SK-N-SH (cell line): Measurements from ENCODE around the gene MBP. TPM values are rescaled to one million over a fixed set of nuclear protein-coding genes. Genes with fewer than 3 reads are reported as not detected.

Experiments used
- CTCF ChIA-PET: fragments of 300-600, 350-600 bp; formaldehyde crosslinking; extraction: SDS; loops from one replicate; lab custom pipeline; 2021; lab: Yijun Ruan, JAX
- POLR2A ChIA-PET: fragments of 350-600 bp; sonication (Branson Sonifier 250); formaldehyde crosslinking; extraction: SDS; loops from one replicate; lab custom pipeline; 2020; ENCODE audit warnings: antibody characterized with exemption, inconsistent platforms; lab: Yijun Ruan, JAX
- DNase-seq: peaks from one replicate; pipeline ENCODE4 v3.0.0; 2012
- H2AFZ ChIP-seq: fragments of 200-600 bp; sonication (generic); 2 replicates; pipeline ENCODE4 v1.8.1; 2016; ENCODE audit warnings: antibody characterized with exemption, mild to moderate bottlenecking, low read depth
- H3F3A ChIP-seq: fragments of 200-600 bp; sonication (generic); replicated peaks from 2 replicates; pipeline ENCODE3; 2016; ENCODE audit warnings: antibody characterized with exemption, mild to moderate bottlenecking; ENCODE audit not compliant: insufficient read depth
- H3K27ac ChIP-seq, 2 experiments: fragments of 200-500 bp in 1 of 2; fragments of 200-600 bp in 1 of 2; sonication (Bioruptor generic) in 1 of 2; sonication (generic), shearing (Covaris generic) in 1 of 2; 2 replicates each; pipeline versions ENCODE4 v1.5.1 to v1.6.1; 2014 to 2016; ENCODE audit warnings: low read depth in 2 of 2, inconsistent platforms in 1 of 2, low read length in 1 of 2, mild to moderate bottlenecking in 1 of 2, mixed read lengths in 1 of 2
- H3K27me3 ChIP-seq: fragments of 200-600 bp; sonication (generic), shearing (Covaris generic); 2 replicates; pipeline ENCODE4 v1.6.1; 2016; ENCODE audit warnings: mixed run types; ENCODE audit not compliant: insufficient read depth
- H3K36me3 ChIP-seq, 2 experiments: fragments of 200-500 bp in 1 of 2; fragments of 200-600 bp in 1 of 2; sonication (Bioruptor generic) in 1 of 2; sonication (generic) in 1 of 2; replicated peaks in 1 of 2; 2 replicates each; pipeline versions ENCODE3 to v1.5.1; 2014 to 2016; ENCODE audit warnings: low read length in 1 of 2, mild to moderate bottlenecking in 1 of 2; ENCODE audit not compliant: insufficient read depth in 2 of 2, control insufficient read depth in 1 of 2
- H3K4me1 ChIP-seq, 2 experiments: fragments of 200-500 bp in 1 of 2; fragments of 200-600 bp in 1 of 2; sonication (Bioruptor generic) in 1 of 2; sonication (generic), shearing (Covaris generic) in 1 of 2; 2 replicates each; pipeline versions ENCODE4 v1.5.1 to v1.6.1; 2014 to 2016; ENCODE audit warnings: low read depth in 1 of 2, low read length in 1 of 2, mixed run types in 1 of 2; ENCODE audit not compliant: insufficient read depth in 2 of 2, control insufficient read depth in 1 of 2
- H3K4me2 ChIP-seq: fragments of 200-600 bp; sonication (generic), shearing (Covaris generic); 2 replicates; pipeline ENCODE4 v1.6.1; 2017; ENCODE audit warnings: mixed run types
- H3K4me3 ChIP-seq, 2 experiments: fragments of 200-500 bp in 1 of 2; fragments of 200-600 bp in 1 of 2; sonication (Bioruptor generic) in 1 of 2; sonication (generic), shearing (Covaris generic) in 1 of 2; 2 replicates each; pipeline versions ENCODE4 v1.5.1 to v1.8.1; 2014 to 2016; ENCODE audit warnings: low read depth in 2 of 2, inconsistent platforms in 1 of 2, low read length in 1 of 2, mild to moderate bottlenecking in 1 of 2, mixed read lengths in 1 of 2, moderate library complexity in 1 of 2
- H3K79me2 ChIP-seq: fragments of 200-600 bp; sonication (generic); 2 replicates; pipeline ENCODE4 v1.8.1; 2017; ENCODE audit warnings: mild to moderate bottlenecking; ENCODE audit not compliant: insufficient read depth
- H3K9ac ChIP-seq: fragments of 200-600 bp; sonication (generic); 2 replicates; pipeline ENCODE4 v1.6.1; 2017; ENCODE audit warnings: mixed run types
- H3K9me2 ChIP-seq: fragments of 200-600 bp; sonication (generic); 2 replicates; pipeline ENCODE4 v1.6.1; 2017; ENCODE audit warnings: mixed run types
- H3K9me3 ChIP-seq: fragments of 200-600 bp; sonication (generic); 2 replicates; pipeline ENCODE4 v1.6.1; 2017; ENCODE audit warnings: mixed run types, mild to moderate bottlenecking, moderate library complexity
- H4K20me1 ChIP-seq: fragments of 200-600 bp; sonication (generic); 2 replicates; pipeline ENCODE4 v1.6.1; 2017; ENCODE audit warnings: mild to moderate bottlenecking, mixed run types; ENCODE audit not compliant: insufficient read depth
- CHD2 ChIP-seq: fragments of 150-350 bp; IDR thresholded peaks from 2 replicates; pipeline ENCODE4 v1.6.1; 2018; ENCODE audit warnings: low read length; ENCODE audit not compliant: partially characterized antibody
- ELF1 ChIP-seq: IDR thresholded peaks from 2 replicates; pipeline ENCODE4 v1.4.0; 2012
- EP300 ChIP-seq, 2 experiments: IDR thresholded peaks; 2 replicates each; pipeline versions ENCODE4 v1.4.0 to v1.6.1; 2012; ENCODE audit warnings: borderline replicate concordance in 1 of 2, low read depth in 1 of 2, low read length in 1 of 2
- FOXJ3 ChIP-seq: sonication (generic); formaldehyde crosslinking; IDR thresholded peaks from 2 replicates; pipeline ENCODE4 v1.5.1; 2020; ENCODE audit warnings: mild to moderate bottlenecking, missing genetic modification reagents
- FOXM1 ChIP-seq: IDR thresholded peaks from 2 replicates; pipeline ENCODE4 v1.4.0; 2012; ENCODE audit warnings: low read depth, mild to moderate bottlenecking
- JUND ChIP-seq: IDR thresholded peaks from 2 replicates; pipeline ENCODE4 v1.4.0; 2012
- MEF2A ChIP-seq: IDR thresholded peaks from 2 replicates; pipeline ENCODE4 v1.4.0; 2012; ENCODE audit warnings: low read depth, borderline replicate concordance
- NRF1 ChIP-seq: IDR thresholded peaks from 2 replicates; pipeline ENCODE4 v1.6.1; 2012; ENCODE audit warnings: low read depth, mild to moderate bottlenecking, low read length
- POLR2AphosphoS5 ChIP-seq: IDR thresholded peaks from 2 replicates; pipeline ENCODE4 v1.6.1; 2012; ENCODE audit warnings: low read depth, low read length
- RAD21 ChIP-seq: IDR thresholded peaks from 2 replicates; pipeline ENCODE4 v1.6.1; 2012; ENCODE audit warnings: mild to moderate bottlenecking, low read length
- RCOR1 ChIP-seq: fragments of 150-350 bp; IDR thresholded peaks from 2 replicates; pipeline ENCODE4 v1.6.1; 2017; ENCODE audit warnings: antibody characterized with exemption, low read length
- REST ChIP-seq: IDR thresholded peaks from 2 replicates; pipeline ENCODE4 v1.6.1; 2012; ENCODE audit warnings: mild to moderate bottlenecking, low read depth, low read length, moderate library complexity
- RXRA ChIP-seq: IDR thresholded peaks from 2 replicates; pipeline ENCODE4 v1.4.0; 2012; ENCODE audit warnings: low read depth, mild to moderate bottlenecking, borderline replicate concordance
- TAF1 ChIP-seq: IDR thresholded peaks from 2 replicates; pipeline ENCODE4 v1.6.1; 2012; ENCODE audit warnings: low read depth, mild to moderate bottlenecking, low read length, moderate library complexity, borderline replicate concordance
- USF1 ChIP-seq: IDR thresholded peaks from 2 replicates; pipeline ENCODE4 v1.4.0; 2012; ENCODE audit warnings: low read depth, borderline replicate concordance
- USF2 ChIP-seq: fragments of 150-350 bp; IDR thresholded peaks from 2 replicates; pipeline ENCODE4 v1.6.1; 2017; ENCODE audit warnings: antibody characterized with exemption, low read length, low read depth, borderline replicate concordance
- YY1 ChIP-seq: IDR thresholded peaks from 2 replicates; pipeline ENCODE4 v1.4.0; 2012; ENCODE audit warnings: low read depth, mild to moderate bottlenecking
- WGBS: methylation state at CpG from one replicate; pipeline ENCODE4 v1.1.6; 2017; ENCODE audit warnings: low lambda C conversion rate; 5-methylcytosine and 5-hydroxymethylcytosine counted together
- polyA plus RNA-seq, 3 experiments: library from polyadenylated mRNA; depleted of rRNA; stranded (reverse); fragments of >200 nt; gene quantifications; 2 replicates each; pipeline ENCODE4 v1.2.3, GENCODE V29; 2012
- TF ChIP-seq, protein P1 (sequence below): IDR thresholded peaks from 2 replicates; pipeline ENCODE4; 2012
- TF ChIP-seq, protein P2 (sequence below): fragments of 150-350 bp; IDR thresholded peaks from 2 replicates; pipeline ENCODE4 v1.6.1; 2016; ENCODE audit warnings: mild to moderate bottlenecking, low read depth, low read length
- TF ChIP-seq, protein P3 (sequence below): IDR thresholded peaks from 2 replicates; pipeline ENCODE4 v1.4.0; 2012; ENCODE audit warnings: low read depth

The MBP gene
- polyA plus RNA-seq, 1 of the 3 experiments (the other 2 are of a cell fraction) = 1.6 TPM

GRCh38 chr18:76953156-76953555 lies 179.4 kb downstream of the MBP start:
- WGBS = 86% methylated on average over 6 of the region's 6 CpGs
- no peaks in the 10 kb centered on the region for H3K79me2 ChIP-seq
- ChIA-PET POLR2A (no interaction called here), CTCF (interaction anchor here (0.8 to 2.2 kb wide), 3 partner anchors 12 to 30 kb away, joined by 3 to 17 read pairs (median 5); no protein-coding TSS in a partner anchor)
- no peaks in the 10 kb centered on the region for H3K9me3 ChIP-seq
- no peaks in the 10 kb centered on the region for H3K9me2 ChIP-seq
- no peaks in the 10 kb centered on the region for H3K27me3 ChIP-seq
- H2AFZ ChIP-seq = no peak overlapping the region
- H4K20me1 ChIP-seq = no peaks in the 10 kb centered on the region
- peaks cover 14 to 43% of the 10 kb centered on the region in 2 experiments for H3K36me3 ChIP-seq
- no peak for DNase-seq
- no peak overlapping the region for H3K27ac ChIP-seq
- no peak overlapping the region for H3K9ac ChIP-seq
- no peaks in the 10 kb centered on the region for H3F3A ChIP-seq
- TF ChIP-seq ELF1 = no peak
- no peak for TF ChIP-seq USF1
- TF ChIP-seq, protein P1, sequence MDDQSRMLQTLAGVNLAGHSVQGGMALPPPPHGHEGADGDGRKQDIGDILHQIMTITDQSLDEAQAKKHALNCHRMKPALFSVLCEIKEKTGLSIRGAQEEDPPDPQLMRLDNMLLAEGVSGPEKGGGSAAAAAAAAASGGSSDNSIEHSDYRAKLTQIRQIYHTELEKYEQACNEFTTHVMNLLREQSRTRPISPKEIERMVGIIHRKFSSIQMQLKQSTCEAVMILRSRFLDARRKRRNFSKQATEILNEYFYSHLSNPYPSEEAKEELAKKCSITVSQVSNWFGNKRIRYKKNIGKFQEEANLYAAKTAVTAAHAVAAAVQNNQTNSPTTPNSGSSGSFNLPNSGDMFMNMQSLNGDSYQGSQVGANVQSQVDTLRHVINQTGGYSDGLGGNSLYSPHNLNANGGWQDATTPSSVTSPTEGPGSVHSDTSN = no peak
- TF ChIP-seq POLR2AphosphoS5 = no peak
- TF ChIP-seq, all 33 proteins: peak for 0
- Histone ChIP-seq H3K4me1 (peaks cover 0 to 12% of the 10 kb centered on the region in 2 experiments; a peak in 1 of 4 replicates), H3K4me2 (no peak overlapping the region), H3K4me3 (no peak overlapping the region)

DNA sequence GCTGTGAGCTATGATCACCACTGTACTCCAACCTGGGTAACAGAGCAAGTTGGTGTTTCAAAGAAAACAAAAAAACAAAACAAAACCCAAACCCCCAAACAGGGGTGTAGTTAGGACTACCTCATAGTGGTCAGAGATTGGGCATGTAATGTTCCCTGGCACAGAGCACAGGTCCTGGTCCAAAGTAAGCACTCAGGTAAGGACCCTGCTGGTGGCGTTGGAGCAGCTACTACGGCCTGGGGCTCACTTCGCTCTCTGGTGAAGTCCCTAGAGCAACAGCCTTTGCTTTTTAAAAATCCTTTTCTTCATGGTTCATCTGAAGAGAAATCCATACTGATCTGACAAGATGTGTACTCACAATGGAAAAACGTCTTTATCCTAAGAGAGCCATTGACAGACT lies 179.8 kb downstream of the MBP start:
- Histone ChIP-seq H3K9ac (no peak overlapping the region), H3K9me3 (no peaks in the 10 kb centered on the region), H3K9me2 (no peaks in the 10 kb centered on the region), H3K4me3 (no peak overlapping the region), H3K4me2 (no peak overlapping the region), H3K27ac (no peak overlapping the region), H2AFZ (no peak overlapping the region), H3K36me3 (peaks cover 14 to 44% of the 10 kb centered on the region in 2 experiments), H3F3A (no peaks in the 10 kb centered on the region), H4K20me1 (no peaks in the 10 kb centered on the region), H3K79me2 (no peaks in the 10 kb centered on the region), H3K4me1 (peaks cover 0 to 9% of the 10 kb centered on the region in 2 experiments; a peak in 1 of 4 replicates), H3K27me3 (no peaks in the 10 kb centered on the region)
- ChIA-PET POLR2A (no interaction called here), CTCF (interaction anchor here (0.8 to 2.2 kb wide), 4 partner anchors 12 to 31 kb away, joined by 3 to 17 read pairs (median 4); no protein-coding TSS in a partner anchor)
- 94% methylated on average over 4 of the region's 4 CpGs for WGBS
- DNase-seq = no peak
- TF ChIP-seq CHD2 (no peak), USF2 (no peak), RXRA (no peak), FOXM1 (no peak), USF1 (no peak), REST (no peak), RAD21 (no peak), NRF1 (no peak), MEF2A (no peak), JUND (no peak), EP300 (IDR thresholded peaks at IDR 0.05; ENCODE audit: borderline replicate concordance in 1 of 2, low read depth in 1 of 2, low read length in 1 of 2) (no peak), FOXJ3 (CRISPR knock-in tag) (no peak), YY1 (no peak), RCOR1 (no peak), TAF1 (no peak)
- TF ChIP-seq, protein P2, sequence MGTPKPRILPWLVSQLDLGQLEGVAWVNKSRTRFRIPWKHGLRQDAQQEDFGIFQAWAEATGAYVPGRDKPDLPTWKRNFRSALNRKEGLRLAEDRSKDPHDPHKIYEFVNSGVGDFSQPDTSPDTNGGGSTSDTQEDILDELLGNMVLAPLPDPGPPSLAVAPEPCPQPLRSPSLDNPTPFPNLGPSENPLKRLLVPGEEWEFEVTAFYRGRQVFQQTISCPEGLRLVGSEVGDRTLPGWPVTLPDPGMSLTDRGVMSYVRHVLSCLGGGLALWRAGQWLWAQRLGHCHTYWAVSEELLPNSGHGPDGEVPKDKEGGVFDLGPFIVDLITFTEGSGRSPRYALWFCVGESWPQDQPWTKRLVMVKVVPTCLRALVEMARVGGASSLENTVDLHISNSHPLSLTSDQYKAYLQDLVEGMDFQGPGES = no peak
- TF ChIP-seq, protein P3, sequence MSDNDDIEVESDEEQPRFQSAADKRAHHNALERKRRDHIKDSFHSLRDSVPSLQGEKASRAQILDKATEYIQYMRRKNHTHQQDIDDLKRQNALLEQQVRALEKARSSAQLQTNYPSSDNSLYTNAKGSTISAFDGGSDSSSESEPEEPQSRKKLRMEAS = no peak
